Panc1 (cell line): ENCODE measurements around the gene GALNT16. TPM values are rescaled to one million over a fixed set of nuclear protein-coding genes. Genes with fewer than 3 reads are reported as not detected.

ENCODE experiments used
- ATAC-seq: fragments of 200-7000 bp; cut with Tn5 transposase; 2 replicates; pipeline ENCODE4 v1.9.1; 2020; ENCODE audit warnings: mild to moderate bottlenecking, moderate library complexity
- BruUV-seq: library from RNA; stranded (reverse); fragments of 400-500 nt; replicated peaks from 2 replicates; lab custom pipeline; 2021; lab: Mats Ljungman, UMichigan
- CTCF ChIA-PET: fragments of 300-600 bp; sonication (Branson Sonifier 250); formaldehyde crosslinking; loops from one replicate; lab custom pipeline; 2022; ENCODE audit warnings: antibody characterized with exemption; lab: Charles Lee
- POLR2A ChIA-PET: fragments of 300-600 bp; sonication (Branson Sonifier 250); formaldehyde crosslinking; loops from one replicate; lab custom pipeline; 2022; ENCODE audit warnings: antibody characterized with exemption; lab: Charles Lee
- DNase-seq: peaks from one replicate; pipeline ENCODE4 v3.0.0-alpha.2; 2010; ENCODE audit warnings: low read depth, low spot score
- H3K27ac ChIP-seq: 2 replicates; pipeline ENCODE4 v1.5.1; 2011; ENCODE audit warnings: mild to moderate bottlenecking, low read length, inconsistent platforms
- H3K27me3 ChIP-seq: fragments of 200-500 bp; sonication (Bioruptor generic); 2 replicates; pipeline ENCODE4 v1.6.0; 2014; ENCODE audit warnings: low read length, inconsistent platforms; ENCODE audit not compliant: control insufficient read depth, insufficient read depth
- H3K36me3 ChIP-seq: fragments of 200-500 bp; sonication (Bioruptor generic); 2 replicates; pipeline ENCODE4 v1.5.1; 2014; ENCODE audit warnings: inconsistent platforms, mild to moderate bottlenecking, low read length, moderate library complexity; ENCODE audit not compliant: control insufficient read depth, insufficient read depth
- H3K4me1 ChIP-seq: 2 replicates; pipeline ENCODE4 v1.5.1; 2011; ENCODE audit warnings: inconsistent platforms, mild to moderate bottlenecking, low read length, moderate library complexity; ENCODE audit not compliant: control insufficient read depth, insufficient read depth
- H3K4me3 ChIP-seq, 2 experiments: 2 replicates each; pipeline ENCODE4 v1.5.1; 2011 to 2012; ENCODE audit warnings: low read depth in 2 of 2, low read length in 2 of 2, mild to moderate bottlenecking in 2 of 2, inconsistent platforms in 1 of 2, moderate library complexity in 1 of 2
- H3K9me3 ChIP-seq: fragments of 200-500 bp; sonication (Bioruptor generic); 2 replicates; pipeline ENCODE4 v1.5.1; 2014; ENCODE audit warnings: low read depth, mild to moderate bottlenecking, inconsistent platforms, low read length, moderate library complexity; ENCODE audit not compliant: control insufficient read depth, insufficient read depth
- POLR2AphosphoS5 ChIP-seq: IDR thresholded peaks from 2 replicates; pipeline ENCODE4 v1.6.1; 2012; ENCODE audit warnings: mild to moderate bottlenecking, low read depth, low read length, moderate library complexity
- SIN3A ChIP-seq: IDR thresholded peaks from 2 replicates; pipeline ENCODE4 v1.6.1; 2012; ENCODE audit warnings: low read depth, mild to moderate bottlenecking, low read length, moderate library complexity, borderline replicate concordance; ENCODE audit not compliant: insufficient read depth
- TCF7L2 ChIP-seq: IDR thresholded peaks from 2 replicates; pipeline ENCODE4 v1.6.1; 2011; ENCODE audit warnings: mild to moderate bottlenecking, low read depth, low read length, inconsistent platforms
- in situ Hi-C: cut with HindIII; loops from 2 replicates; pipeline ENCODE4 v1.10.0; 2016; ENCODE audit warnings: low sequenced_read_pairs, low pct_unique_long_range_greater_than_20kb
- intact Hi-C: fragments of 100-400 bp; cut with micrococcal nuclease; formaldehyde crosslinking; loops from one replicate; pipeline ENCODE4 v1.10.0; 2022; ENCODE audit not compliant: unreplicated experiment
- total RNA-seq: library from RNA; stranded (reverse); gene quantifications from one replicate; pipeline ENCODE4 v1.2.1, GENCODE V29; 2021; ENCODE audit not compliant: unreplicated experiment
- TF ChIP-seq, protein P1 (sequence below): fragments of 450-650 bp; IDR thresholded peaks from 2 replicates; pipeline ENCODE4 v1.5.1; 2017; ENCODE audit warnings: mild to moderate bottlenecking
- TF ChIP-seq, protein P2 (sequence below), 2 experiments: IDR thresholded peaks; 2 replicates each; pipeline ENCODE4 v1.6.1; 2011 to 2012; ENCODE audit warnings: low read depth in 2 of 2, control low read depth in 1 of 2, low read length in 1 of 2, mild to moderate bottlenecking in 1 of 2, moderate library complexity in 1 of 2; ENCODE audit not compliant: insufficient read depth in 1 of 2

GALNT16 gene
- total RNA-seq, 1 experiment from 2014 or later, result 0.72 TPM

- H3K36me3 ChIP-seq, result no peaks in the 10 kb centered on the region
- peaks cover 6% of the 10 kb centered on the region; the same call in 1 of the 2 replicates for H3K27me3 ChIP-seq
- in situ Hi-C loops (no loop called here), intact Hi-C loops (no loop called here)
- POLR2A ChIA-PET, result interaction anchor here (0.6 kb wide), 1 partner anchor 55 kb away, joined by 3 read pairs; no protein-coding TSS in a partner anchor
- TF ChIP-seq, protein P1, sequence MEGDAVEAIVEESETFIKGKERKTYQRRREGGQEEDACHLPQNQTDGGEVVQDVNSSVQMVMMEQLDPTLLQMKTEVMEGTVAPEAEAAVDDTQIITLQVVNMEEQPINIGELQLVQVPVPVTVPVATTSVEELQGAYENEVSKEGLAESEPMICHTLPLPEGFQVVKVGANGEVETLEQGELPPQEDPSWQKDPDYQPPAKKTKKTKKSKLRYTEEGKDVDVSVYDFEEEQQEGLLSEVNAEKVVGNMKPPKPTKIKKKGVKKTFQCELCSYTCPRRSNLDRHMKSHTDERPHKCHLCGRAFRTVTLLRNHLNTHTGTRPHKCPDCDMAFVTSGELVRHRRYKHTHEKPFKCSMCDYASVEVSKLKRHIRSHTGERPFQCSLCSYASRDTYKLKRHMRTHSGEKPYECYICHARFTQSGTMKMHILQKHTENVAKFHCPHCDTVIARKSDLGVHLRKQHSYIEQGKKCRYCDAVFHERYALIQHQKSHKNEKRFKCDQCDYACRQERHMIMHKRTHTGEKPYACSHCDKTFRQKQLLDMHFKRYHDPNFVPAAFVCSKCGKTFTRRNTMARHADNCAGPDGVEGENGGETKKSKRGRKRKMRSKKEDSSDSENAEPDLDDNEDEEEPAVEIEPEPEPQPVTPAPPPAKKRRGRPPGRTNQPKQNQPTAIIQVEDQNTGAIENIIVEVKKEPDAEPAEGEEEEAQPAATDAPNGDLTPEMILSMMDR, result no peak
- TF ChIP-seq POLR2AphosphoS5, result no peak
- TF ChIP-seq SIN3A, result no peak
- TF ChIP-seq, protein P2, sequence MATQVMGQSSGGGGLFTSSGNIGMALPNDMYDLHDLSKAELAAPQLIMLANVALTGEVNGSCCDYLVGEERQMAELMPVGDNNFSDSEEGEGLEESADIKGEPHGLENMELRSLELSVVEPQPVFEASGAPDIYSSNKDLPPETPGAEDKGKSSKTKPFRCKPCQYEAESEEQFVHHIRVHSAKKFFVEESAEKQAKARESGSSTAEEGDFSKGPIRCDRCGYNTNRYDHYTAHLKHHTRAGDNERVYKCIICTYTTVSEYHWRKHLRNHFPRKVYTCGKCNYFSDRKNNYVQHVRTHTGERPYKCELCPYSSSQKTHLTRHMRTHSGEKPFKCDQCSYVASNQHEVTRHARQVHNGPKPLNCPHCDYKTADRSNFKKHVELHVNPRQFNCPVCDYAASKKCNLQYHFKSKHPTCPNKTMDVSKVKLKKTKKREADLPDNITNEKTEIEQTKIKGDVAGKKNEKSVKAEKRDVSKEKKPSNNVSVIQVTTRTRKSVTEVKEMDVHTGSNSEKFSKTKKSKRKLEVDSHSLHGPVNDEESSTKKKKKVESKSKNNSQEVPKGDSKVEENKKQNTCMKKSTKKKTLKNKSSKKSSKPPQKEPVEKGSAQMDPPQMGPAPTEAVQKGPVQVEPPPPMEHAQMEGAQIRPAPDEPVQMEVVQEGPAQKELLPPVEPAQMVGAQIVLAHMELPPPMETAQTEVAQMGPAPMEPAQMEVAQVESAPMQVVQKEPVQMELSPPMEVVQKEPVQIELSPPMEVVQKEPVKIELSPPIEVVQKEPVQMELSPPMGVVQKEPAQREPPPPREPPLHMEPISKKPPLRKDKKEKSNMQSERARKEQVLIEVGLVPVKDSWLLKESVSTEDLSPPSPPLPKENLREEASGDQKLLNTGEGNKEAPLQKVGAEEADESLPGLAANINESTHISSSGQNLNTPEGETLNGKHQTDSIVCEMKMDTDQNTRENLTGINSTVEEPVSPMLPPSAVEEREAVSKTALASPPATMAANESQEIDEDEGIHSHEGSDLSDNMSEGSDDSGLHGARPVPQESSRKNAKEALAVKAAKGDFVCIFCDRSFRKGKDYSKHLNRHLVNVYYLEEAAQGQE (IDR thresholded peaks at IDR 0.05; ENCODE audit: insufficient read depth in 1 of 2, low read depth in 2 of 2, low read length in 1 of 2), result no peak
- no peak for TF ChIP-seq TCF7L2
- CTCF ChIA-PET, result no interaction called here
- H3K4me3 ChIP-seq, result peak overlapping the region; percentile 36 to 42; a peak in 2 of 4 replicates
- H3K9me3 ChIP-seq, result no peaks in the 10 kb centered on the region
- no peak for DNase-seq
- BruUV-seq, result no TSS peak
- no peaks in the 10 kb centered on the region for H3K4me1 ChIP-seq
- no peak for ATAC-seq
- H3K27ac ChIP-seq, result no peak overlapping the region
These were observed 811 bp upstream of the GALNT16 start for GRCh38 chr14:69259168-69259526.

- Histone ChIP-seq H3K4me3 (peak overlapping the region; percentile 42 to 44; a peak in 3 of 4 replicates), H3K27me3 (peaks cover 6% of the 10 kb centered on the region; the same call in 1 of the 2 replicates), H3K36me3 (no peaks in the 10 kb centered on the region), H3K9me3 (no peaks in the 10 kb centered on the region), H3K27ac (no peak overlapping the region), H3K4me1 (no peaks in the 10 kb centered on the region)
- TF ChIP-seq SIN3A (no peak), TCF7L2 (no peak), POLR2AphosphoS5 (no peak)
- TF ChIP-seq, protein P1, result no peak
- TF ChIP-seq, protein P2 (IDR thresholded peaks at IDR 0.05; ENCODE audit: insufficient read depth in 1 of 2, low read depth in 2 of 2, low read length in 1 of 2), result no peak
- intact Hi-C loops, result loop anchor here (10.0 kb wide), 1 partner anchor 84 kb away; no protein-coding TSS in a partner anchor
- in situ Hi-C loops, result no loop called here
- ChIA-PET CTCF (no interaction called here), POLR2A (no interaction called here)
- BruUV-seq, result no TSS peak
- ATAC-seq (peak; percentile 64), DNase-seq (no peak)
These were observed 367 bp downstream of the GALNT16 start for GRCh38 chr14:69260190-69260860.
